Mesenteric fat pad (tissue), 1 donor: ENCODE results near the gene ARMC2. TPM values are rescaled to one million over a fixed set of nuclear protein-coding genes. Genes with fewer than 3 reads are reported as not detected.
"Not testable (repeated sequence)": the region's sequence is repeated elsewhere in the genome, so short reads cannot be mapped to it uniquely, and the experiment has no call there.

Experiments used
- DNase-seq: peaks from one replicate; pipeline ENCODE4 v3.0.0-alpha.2; 2020; ENCODE audit warnings: low spot score
- total RNA-seq: library from RNA; stranded (reverse); fragmentation: NEBNext Ultra II Directional; extraction: Animal tissue kit (Norgen Biotek cat#: 25700); gene quantifications from one replicate; pipeline ENCODE4 v1.2.1, GENCODE V29; 2021
- donor health status: DM: yes; HTN: yes; CAD: no.

Gene ARMC2
- total RNA-seq, 1 donor from 2014 or later = 10.0 TPM

GRCh38 chr6:108869876-108870275 lies 21.7 kb downstream of the ARMC2 start:
- DNase-seq = no peak

- DNase-seq = no peak
Observed at GRCh38 chr6:108870357-108870756, 22.1 kb downstream of the ARMC2 start.

GRCh38 chr6:108872141-108872557 lies 23.9 kb downstream of the ARMC2 start:
- DNase-seq = no peak

- DNase-seq = no peak
Observed at GRCh38 chr6:108872575-108872974, 24.4 kb downstream of the ARMC2 start.

GRCh38 chr6:108873251-108873650 lies 25.0 kb downstream of the ARMC2 start:
- DNase-seq = no peak

- no peak for DNase-seq
Observed at GRCh38 chr6:108873971-108874370, 25.7 kb downstream of the ARMC2 start.

GRCh38 chr6:108874470-108875160 lies 26.4 kb downstream of the ARMC2 start:
- DNase-seq = no peak

- DNase-seq = no peak
Observed at GRCh38 chr6:108875161-108875555, 26.9 kb downstream of the ARMC2 start.

GRCh38 chr6:108877046-108877751 lies 29.0 kb downstream of the ARMC2 start:
- no peak for DNase-seq

GRCh38 chr6:108878942-108879341 lies 30.7 kb downstream of the ARMC2 start:
- no peak for DNase-seq

- DNase-seq = no peak
Observed at GRCh38 chr6:108883172-108883571, 35.0 kb downstream of the ARMC2 start.

- no peak for DNase-seq
Observed at GRCh38 chr6:108884211-108885059, 36.2 kb downstream of the ARMC2 start.

- DNase-seq = no peak
Observed at GRCh38 chr6:108888052-108888451, 39.8 kb downstream of the ARMC2 start.

- no peak for DNase-seq
Observed at GRCh38 chr6:108888745-108889144, 40.5 kb downstream of the ARMC2 start.

- not testable (repeated sequence) for DNase-seq
Observed at GRCh38 chr6:108890898-108891297, 42.7 kb downstream of the ARMC2 start.

GRCh38 chr6:108895571-108895970 lies 47.3 kb downstream of the ARMC2 start:
- DNase-seq = no peak

GRCh38 chr6:108896111-108896661 lies 48.0 kb downstream of the ARMC2 start:
- no peak for DNase-seq

GRCh38 chr6:108897371-108897770 lies 49.1 kb downstream of the ARMC2 start:
- no peak for DNase-seq

- no peak for DNase-seq
Observed at GRCh38 chr6:108902382-108902792, 54.2 kb downstream of the ARMC2 start.

GRCh38 chr6:108903796-108904195 lies 55.6 kb downstream of the ARMC2 start:
- DNase-seq = no peak

- DNase-seq = no peak
Observed at GRCh38 chr6:108904741-108905140, 56.5 kb downstream of the ARMC2 start.
